ENCODE measurements around the gene KIF25. TPM values are rescaled to one million over a fixed set of nuclear protein-coding genes. Genes with fewer than 3 reads are reported as not detected.

KIF25 gene
- total RNA-seq, 2 donors from 2014 or later, result 0.28 to 0.82 TPM

DNA sequence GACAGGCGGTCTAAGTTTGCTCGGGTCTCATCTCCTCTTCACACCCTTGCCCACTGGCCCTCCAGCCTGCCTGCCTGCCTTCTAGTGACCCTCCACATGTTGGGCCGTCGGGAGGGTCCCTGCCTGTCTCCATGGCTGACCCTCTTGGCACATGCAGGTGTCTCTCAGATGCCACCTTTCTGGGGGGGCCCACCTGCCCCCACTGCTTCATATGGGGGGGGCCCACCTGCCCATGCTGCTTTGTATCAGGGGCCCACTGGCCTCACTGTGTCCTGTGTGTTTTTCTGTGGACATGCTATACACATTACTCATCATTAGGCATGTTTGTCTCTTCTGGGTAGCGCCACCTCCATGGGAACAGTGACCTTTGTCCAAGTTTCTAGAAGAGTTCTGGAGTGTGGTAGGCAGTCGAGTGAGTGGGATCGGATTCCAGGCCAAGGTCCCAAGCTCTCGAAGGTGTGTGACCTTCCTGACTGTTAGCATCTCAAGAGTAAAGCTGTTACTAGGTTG is 40.4 kb upstream of the KIF25 start:
- no peak overlapping the region for H3K27ac ChIP-seq
- no peak for DNase-seq (ENCODE audit: low spot score)
- WGBS, result 92% methylated on average over 8 of the region's 8 CpGs
- H3K27me3 ChIP-seq (replicated peaks; ENCODE audit: insufficient read depth), result no peaks in the 10 kb centered on the region
- TF ChIP-seq POLR2A (IDR thresholded peaks at IDR 0.05), result no peak
- TF ChIP-seq POLR2AphosphoS5 (IDR thresholded peaks at IDR 0.05), result no peak
- TF ChIP-seq, protein P1, sequence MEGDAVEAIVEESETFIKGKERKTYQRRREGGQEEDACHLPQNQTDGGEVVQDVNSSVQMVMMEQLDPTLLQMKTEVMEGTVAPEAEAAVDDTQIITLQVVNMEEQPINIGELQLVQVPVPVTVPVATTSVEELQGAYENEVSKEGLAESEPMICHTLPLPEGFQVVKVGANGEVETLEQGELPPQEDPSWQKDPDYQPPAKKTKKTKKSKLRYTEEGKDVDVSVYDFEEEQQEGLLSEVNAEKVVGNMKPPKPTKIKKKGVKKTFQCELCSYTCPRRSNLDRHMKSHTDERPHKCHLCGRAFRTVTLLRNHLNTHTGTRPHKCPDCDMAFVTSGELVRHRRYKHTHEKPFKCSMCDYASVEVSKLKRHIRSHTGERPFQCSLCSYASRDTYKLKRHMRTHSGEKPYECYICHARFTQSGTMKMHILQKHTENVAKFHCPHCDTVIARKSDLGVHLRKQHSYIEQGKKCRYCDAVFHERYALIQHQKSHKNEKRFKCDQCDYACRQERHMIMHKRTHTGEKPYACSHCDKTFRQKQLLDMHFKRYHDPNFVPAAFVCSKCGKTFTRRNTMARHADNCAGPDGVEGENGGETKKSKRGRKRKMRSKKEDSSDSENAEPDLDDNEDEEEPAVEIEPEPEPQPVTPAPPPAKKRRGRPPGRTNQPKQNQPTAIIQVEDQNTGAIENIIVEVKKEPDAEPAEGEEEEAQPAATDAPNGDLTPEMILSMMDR (IDR thresholded peaks at IDR 0.05), result no peak
- H3K4me3 ChIP-seq, result no peak overlapping the region
- intact Hi-C loops (cut with DNase I), result no loop called here
- no peaks in the 10 kb centered on the region for H3K4me1 ChIP-seq (replicated peaks)
- H3K36me3 ChIP-seq, result no peaks in the 10 kb centered on the region
- H3K9me3 ChIP-seq, result no peaks in the 10 kb centered on the region

DNA sequence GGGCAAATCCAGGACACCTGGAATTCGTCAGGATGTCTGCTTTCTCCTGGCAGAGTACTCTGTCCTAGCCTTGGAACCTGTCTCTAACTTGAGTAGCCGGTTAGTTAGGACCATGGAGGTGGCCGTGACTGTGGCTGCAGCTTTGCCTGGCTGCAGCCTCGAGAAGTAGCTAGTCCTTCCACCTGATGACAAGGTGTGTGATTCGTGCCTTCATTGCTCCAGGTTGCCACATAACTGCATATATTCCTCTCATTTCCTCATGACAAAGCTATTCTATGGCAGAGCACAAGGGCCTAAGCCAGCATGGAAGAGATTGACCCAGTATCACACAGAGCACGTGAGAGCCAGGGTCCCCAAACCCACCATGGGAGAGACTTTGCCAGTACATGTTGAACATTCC is 39.8 kb upstream of the KIF25 start:
- H3K4me1 ChIP-seq (replicated peaks), result no peaks in the 10 kb centered on the region
- no peak overlapping the region for H3K4me3 ChIP-seq
- H3K36me3 ChIP-seq, result no peaks in the 10 kb centered on the region
- DNase-seq (ENCODE audit: low spot score), result no peak
- no peaks in the 10 kb centered on the region for H3K27me3 ChIP-seq (replicated peaks; ENCODE audit: insufficient read depth)
- 92% methylated on average over 6 of the region's 6 CpGs for WGBS
- no peak overlapping the region for H3K27ac ChIP-seq
- TF ChIP-seq, protein P1 (IDR thresholded peaks at IDR 0.05), result no peak
- TF ChIP-seq POLR2AphosphoS5 (IDR thresholded peaks at IDR 0.05) (no peak), POLR2A (IDR thresholded peaks at IDR 0.05) (no peak)
- H3K9me3 ChIP-seq, result no peaks in the 10 kb centered on the region
- intact Hi-C loops (cut with DNase I), result no loop called here

DNA sequence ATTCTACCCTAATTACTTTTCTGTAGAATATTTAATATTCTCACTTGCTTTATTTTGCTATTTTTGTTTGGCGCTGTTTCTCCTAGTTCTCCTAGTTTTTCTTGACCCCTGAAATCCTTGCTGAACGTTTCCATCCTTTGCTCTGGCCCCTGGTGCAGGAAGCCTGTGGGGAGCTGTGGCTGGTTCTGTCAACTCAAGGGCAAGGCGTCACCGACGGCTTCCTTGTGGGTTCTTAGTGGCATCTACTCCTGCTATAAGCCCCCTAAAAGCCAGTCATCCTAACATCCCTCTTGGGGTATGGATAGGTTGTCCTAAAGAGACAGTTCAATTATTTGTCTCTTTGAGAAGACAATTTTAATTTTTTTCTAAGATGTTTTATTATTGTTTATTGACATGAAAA is 36.9 kb upstream of the KIF25 start:
- no peak for DNase-seq (ENCODE audit: low spot score)
- Histone ChIP-seq H3K27me3 (replicated peaks; ENCODE audit: insufficient read depth) (no peaks in the 10 kb centered on the region), H3K36me3 (no peaks in the 10 kb centered on the region), H3K4me1 (replicated peaks) (no peaks in the 10 kb centered on the region), H3K9me3 (no peaks in the 10 kb centered on the region), H3K4me3 (no peak overlapping the region), H3K27ac (no peak overlapping the region)
- TF ChIP-seq POLR2A (IDR thresholded peaks at IDR 0.05) (no peak), POLR2AphosphoS5 (IDR thresholded peaks at IDR 0.05) (no peak)
- TF ChIP-seq, protein P1 (IDR thresholded peaks at IDR 0.05), result no peak
- intact Hi-C loops (cut with DNase I), result no loop called here
- WGBS, result 89% methylated on average over 5 of the region's 5 CpGs

DNA sequence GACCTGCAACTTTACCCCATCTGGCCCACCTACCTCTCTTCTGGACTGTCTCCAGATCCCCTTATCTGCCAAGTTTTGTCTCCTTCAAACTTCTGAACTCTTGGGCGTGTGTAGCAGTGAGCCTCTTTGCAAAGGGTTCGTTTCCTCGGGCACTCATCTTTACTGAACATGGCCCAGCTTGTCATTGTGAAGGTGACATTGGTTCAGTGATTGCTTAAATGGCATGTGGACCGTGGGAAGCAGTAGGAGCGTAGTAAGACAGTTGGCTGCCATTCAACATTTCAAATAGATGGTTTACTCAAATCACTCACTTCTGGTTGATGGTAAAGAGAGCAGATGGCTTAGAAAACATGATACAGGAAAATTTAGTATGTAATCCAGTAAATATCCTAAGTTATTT is 34.8 kb upstream of the KIF25 start:
- intact Hi-C loops (cut with DNase I), result no loop called here
- 67% methylated on average over 5 of the region's 5 CpGs for WGBS
- Histone ChIP-seq H3K27ac (no peak overlapping the region), H3K36me3 (no peaks in the 10 kb centered on the region), H3K27me3 (replicated peaks; ENCODE audit: insufficient read depth) (no peaks in the 10 kb centered on the region), H3K4me3 (no peak overlapping the region), H3K9me3 (no peaks in the 10 kb centered on the region), H3K4me1 (replicated peaks) (no peaks in the 10 kb centered on the region)
- no peak for DNase-seq (ENCODE audit: low spot score)
- TF ChIP-seq POLR2A (IDR thresholded peaks at IDR 0.05) (no peak), POLR2AphosphoS5 (IDR thresholded peaks at IDR 0.05) (no peak)
- TF ChIP-seq, protein P1 (IDR thresholded peaks at IDR 0.05), result no peak

DNA sequence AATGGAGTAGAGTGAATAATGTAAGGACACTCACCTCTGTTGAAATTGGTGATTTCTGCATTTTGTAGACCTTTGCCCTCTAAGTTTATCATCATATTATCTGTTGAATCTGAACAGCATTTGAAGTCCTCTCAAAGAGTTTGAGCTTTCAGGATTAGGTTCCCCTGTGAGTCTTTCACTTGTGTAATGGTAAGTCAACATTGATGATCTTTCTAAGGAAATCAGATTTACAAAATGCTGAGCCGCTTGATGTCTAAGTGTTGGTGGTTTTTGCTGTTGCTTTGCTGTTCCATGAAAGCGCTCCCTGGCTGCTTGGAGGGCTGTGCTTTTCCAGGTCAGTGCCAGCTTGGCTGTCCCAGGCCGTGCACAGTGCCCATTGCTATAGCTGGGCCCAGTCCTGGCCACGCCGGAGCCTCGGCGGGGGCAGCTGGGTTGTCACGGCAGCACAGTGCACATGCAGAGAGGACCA is 33.8 kb upstream of the KIF25 start:
- TF ChIP-seq POLR2A (IDR thresholded peaks at IDR 0.05) (no peak), POLR2AphosphoS5 (IDR thresholded peaks at IDR 0.05) (no peak)
- TF ChIP-seq, protein P1 (IDR thresholded peaks at IDR 0.05), result no peak
- H3K4me3 ChIP-seq, result no peak overlapping the region
- intact Hi-C loops (cut with DNase I), result no loop called here
- 93% methylated on average over 8 of the region's 8 CpGs for WGBS
- no peaks in the 10 kb centered on the region for H3K27me3 ChIP-seq (replicated peaks; ENCODE audit: insufficient read depth)
- no peaks in the 10 kb centered on the region for H3K9me3 ChIP-seq
- DNase-seq (ENCODE audit: low spot score), result no peak
- no peak overlapping the region for H3K27ac ChIP-seq
- no peaks in the 10 kb centered on the region for H3K36me3 ChIP-seq
- no peaks in the 10 kb centered on the region for H3K4me1 ChIP-seq (replicated peaks)
